ENCODE measurements around the gene SOD3.

- TF ChIP-seq CTCF (IDR thresholded peaks at IDR 0.05; ENCODE audit: insufficient read depth, low read depth, low read length) (no peak), EZH2 (IDR thresholded peaks at IDR 0.05; ENCODE audit: insufficient read depth, low read length) (no peak)
Measured at GRCh38 chr4:24809376-24809775, 14.0 kb downstream of the SOD3 start.

All from astrocyte (in vitro differentiated cells and primary cell).